ENCODE results near the gene PDLIM5. TPM values are rescaled to one million over a fixed set of nuclear protein-coding genes. Genes with fewer than 3 reads are reported as not detected.

Gene PDLIM5
- total RNA-seq, 1 experiment from 2014 or later, result 106 TPM

DNA sequence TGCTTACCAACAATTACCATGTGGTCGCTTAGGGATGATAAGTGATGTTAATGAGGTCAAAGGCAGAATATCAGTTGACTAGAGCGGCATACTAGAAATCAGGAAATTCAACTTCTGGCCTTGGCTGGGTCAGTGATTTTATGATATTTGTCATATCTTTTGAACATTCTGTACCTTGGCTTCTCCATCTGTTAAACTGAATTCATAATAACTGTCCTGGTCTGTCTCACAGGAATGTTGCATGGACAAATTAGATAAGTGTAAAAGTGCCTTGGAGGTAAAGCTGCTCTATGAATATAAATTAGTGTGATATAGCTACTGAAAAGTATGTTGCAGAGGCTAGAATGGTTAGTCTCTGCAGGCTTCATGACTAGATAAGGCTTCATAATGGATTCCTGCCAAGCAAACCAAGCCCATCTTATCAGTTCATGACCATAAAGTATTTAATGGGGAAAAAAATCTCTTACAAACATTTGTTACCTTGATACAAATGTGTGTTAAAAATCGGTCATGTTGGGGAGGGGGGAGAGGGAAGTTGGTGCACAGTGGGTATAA is 201.4 kb downstream of the PDLIM5 start:
- BruUV-seq (replicated peaks), result no TSS peak
- no peak overlapping the region for H3K4me3 ChIP-seq (ENCODE audit: low read depth, low read length)
- ChIA-PET CTCF (no interaction called here), POLR2A (no interaction called here)
- Mint-ChIP-seq H3K27me3 (ENCODE audit: insufficient read depth, unreplicated experiment) (no peaks in the 10 kb centered on the region), H3K36me3 (ENCODE audit: insufficient read depth, unreplicated experiment) (peaks cover 19% of the 10 kb centered on the region), H3K27ac (ENCODE audit: unreplicated experiment) (no peak overlapping the region), H3K9me3 (ENCODE audit: unreplicated experiment) (no peaks in the 10 kb centered on the region), H3K4me1 (ENCODE audit: low read depth, unreplicated experiment) (peaks cover 12% of the 10 kb centered on the region), H3K4me3 (ENCODE audit: unreplicated experiment) (no peak overlapping the region)
- H3K27me3 ChIP-seq (replicated peaks; ENCODE audit: control insufficient read depth, insufficient read depth, low read length), result no peaks in the 10 kb centered on the region
- no peaks in the 10 kb centered on the region for H3K9me3 ChIP-seq
- no peaks in the 10 kb centered on the region for H3K36me3 ChIP-seq (ENCODE audit: control insufficient read depth, insufficient read depth, low read length)
- intact Hi-C loops (cut with micrococcal nuclease; ENCODE audit: unreplicated experiment), result no loop called here
- TF ChIP-seq, protein P1, sequence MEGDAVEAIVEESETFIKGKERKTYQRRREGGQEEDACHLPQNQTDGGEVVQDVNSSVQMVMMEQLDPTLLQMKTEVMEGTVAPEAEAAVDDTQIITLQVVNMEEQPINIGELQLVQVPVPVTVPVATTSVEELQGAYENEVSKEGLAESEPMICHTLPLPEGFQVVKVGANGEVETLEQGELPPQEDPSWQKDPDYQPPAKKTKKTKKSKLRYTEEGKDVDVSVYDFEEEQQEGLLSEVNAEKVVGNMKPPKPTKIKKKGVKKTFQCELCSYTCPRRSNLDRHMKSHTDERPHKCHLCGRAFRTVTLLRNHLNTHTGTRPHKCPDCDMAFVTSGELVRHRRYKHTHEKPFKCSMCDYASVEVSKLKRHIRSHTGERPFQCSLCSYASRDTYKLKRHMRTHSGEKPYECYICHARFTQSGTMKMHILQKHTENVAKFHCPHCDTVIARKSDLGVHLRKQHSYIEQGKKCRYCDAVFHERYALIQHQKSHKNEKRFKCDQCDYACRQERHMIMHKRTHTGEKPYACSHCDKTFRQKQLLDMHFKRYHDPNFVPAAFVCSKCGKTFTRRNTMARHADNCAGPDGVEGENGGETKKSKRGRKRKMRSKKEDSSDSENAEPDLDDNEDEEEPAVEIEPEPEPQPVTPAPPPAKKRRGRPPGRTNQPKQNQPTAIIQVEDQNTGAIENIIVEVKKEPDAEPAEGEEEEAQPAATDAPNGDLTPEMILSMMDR (IDR thresholded peaks at IDR 0.05; ENCODE audit: insufficient read depth in 1 of 2, low read depth in 1 of 2, low read length in 1 of 2, severe bottlenecking in 1 of 2, unreplicated experiment in 1 of 2), result no peak
- peaks cover 15% of the 10 kb centered on the region for H3K4me1 ChIP-seq
- DNase-seq, result no peak

DNA sequence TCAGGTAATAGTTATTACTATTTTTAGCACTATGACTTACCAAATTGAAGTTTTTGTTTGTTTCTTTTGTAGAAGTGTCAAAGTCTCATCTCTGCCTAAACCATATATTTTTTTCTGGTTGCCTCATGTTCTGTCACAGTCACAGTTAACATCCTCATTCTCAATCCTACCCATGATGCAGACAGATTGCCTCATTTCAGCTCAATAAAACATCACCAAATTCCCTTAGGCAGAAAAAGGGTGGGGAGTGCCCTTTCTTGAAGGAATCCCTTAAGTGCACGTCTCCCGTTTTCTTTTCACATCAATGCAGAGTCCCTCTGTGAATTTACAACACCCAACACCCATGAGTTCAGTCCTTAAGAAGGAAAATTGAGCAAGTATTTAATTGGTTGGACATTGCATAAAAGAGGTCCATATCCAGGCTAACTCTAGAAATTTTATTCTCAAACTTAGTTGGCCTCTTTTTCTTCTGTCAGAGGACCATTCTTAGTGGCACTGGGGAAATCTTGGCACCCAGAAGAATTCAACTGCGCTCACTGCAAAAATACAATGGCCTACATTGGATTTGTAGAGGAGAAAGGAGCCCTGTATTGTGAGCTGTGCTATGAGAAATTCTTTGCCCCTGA is 202.4 kb downstream of the PDLIM5 start:
- peaks cover 12% of the 10 kb centered on the region for H3K4me1 Mint-ChIP-seq (ENCODE audit: low read depth, unreplicated experiment)
- ChIA-PET CTCF (no interaction called here), POLR2A (no interaction called here)
- intact Hi-C loops (cut with micrococcal nuclease; ENCODE audit: unreplicated experiment), result no loop called here
- H3K9me3 Mint-ChIP-seq (ENCODE audit: unreplicated experiment), result no peaks in the 10 kb centered on the region
- H3K27me3 Mint-ChIP-seq (ENCODE audit: insufficient read depth, unreplicated experiment), result no peaks in the 10 kb centered on the region
- H3K9me3 ChIP-seq, result no peaks in the 10 kb centered on the region
- H3K36me3 ChIP-seq (ENCODE audit: control insufficient read depth, insufficient read depth, low read length), result no peaks in the 10 kb centered on the region
- no peak for DNase-seq
- H3K4me1 ChIP-seq, result peaks cover 15% of the 10 kb centered on the region
- H3K4me3 ChIP-seq (ENCODE audit: low read depth, low read length), result no peak overlapping the region
- H3K27ac Mint-ChIP-seq (ENCODE audit: unreplicated experiment), result no peak overlapping the region
- TF ChIP-seq, protein P1 (IDR thresholded peaks at IDR 0.05; ENCODE audit: insufficient read depth in 1 of 2, low read depth in 1 of 2, low read length in 1 of 2, severe bottlenecking in 1 of 2, unreplicated experiment in 1 of 2), result no peak
- H3K4me3 Mint-ChIP-seq (ENCODE audit: unreplicated experiment), result no peak overlapping the region
- BruUV-seq (replicated peaks), result no TSS peak
- peaks cover 14% of the 10 kb centered on the region for H3K36me3 Mint-ChIP-seq (ENCODE audit: insufficient read depth, unreplicated experiment)
- H3K27me3 ChIP-seq (replicated peaks; ENCODE audit: control insufficient read depth, insufficient read depth, low read length), result no peaks in the 10 kb centered on the region

DNA sequence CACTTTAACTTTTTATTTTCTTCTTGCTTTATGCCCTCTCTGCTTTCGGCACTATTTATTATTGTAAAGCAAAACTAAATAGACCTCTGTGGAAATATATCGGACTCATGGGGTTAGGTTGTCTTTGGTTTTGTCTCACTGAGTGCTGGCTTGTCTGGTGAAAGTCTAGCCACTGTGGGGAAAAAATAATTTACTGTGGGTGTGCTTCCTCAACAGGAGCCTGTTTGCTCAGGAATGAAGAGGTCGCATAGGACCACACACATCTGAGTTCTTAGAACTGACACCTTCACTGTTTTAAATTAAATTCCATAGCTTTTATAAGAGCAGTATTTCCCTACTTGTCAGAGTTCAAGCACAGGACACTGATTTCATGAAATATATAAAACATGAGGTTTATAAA is 203.0 kb downstream of the PDLIM5 start:
- CTCF ChIA-PET, result no interaction called here
- DNase-seq, result no peak
- Mint-ChIP-seq H3K4me1 (ENCODE audit: low read depth, unreplicated experiment) (peaks cover 12% of the 10 kb centered on the region), H3K27me3 (ENCODE audit: insufficient read depth, unreplicated experiment) (no peaks in the 10 kb centered on the region), H3K27ac (ENCODE audit: unreplicated experiment) (no peak overlapping the region), H3K9me3 (ENCODE audit: unreplicated experiment) (no peaks in the 10 kb centered on the region), H3K36me3 (ENCODE audit: insufficient read depth, unreplicated experiment) (peaks cover 14% of the 10 kb centered on the region), H3K4me3 (ENCODE audit: unreplicated experiment) (no peak overlapping the region)
- Histone ChIP-seq H3K9me3 (no peaks in the 10 kb centered on the region), H3K4me1 (peaks cover 15% of the 10 kb centered on the region), H3K27me3 (replicated peaks; ENCODE audit: control insufficient read depth, insufficient read depth, low read length) (no peaks in the 10 kb centered on the region), H3K36me3 (ENCODE audit: control insufficient read depth, insufficient read depth, low read length) (no peaks in the 10 kb centered on the region), H3K4me3 (ENCODE audit: low read depth, low read length) (no peak overlapping the region)
- BruUV-seq (replicated peaks), result no TSS peak
- TF ChIP-seq, protein P1 (IDR thresholded peaks at IDR 0.05; ENCODE audit: insufficient read depth in 1 of 2, low read depth in 1 of 2, low read length in 1 of 2, severe bottlenecking in 1 of 2, unreplicated experiment in 1 of 2), result no peak
- intact Hi-C loops (cut with micrococcal nuclease; ENCODE audit: unreplicated experiment), result no loop called here
- POLR2A ChIA-PET, result no interaction called here

All from Caco-2 (cell line).